GM18519 (cell line): ENCODE data around the gene EHD4.

Experiments used
- ATAC-seq: cut with Tn5 transposase; IDR thresholded peaks from one replicate; pipeline ENCODE4 v1.9.1; 2021; ENCODE audit warnings: mild to moderate bottlenecking, moderate library complexity; ENCODE audit not compliant: unreplicated experiment, low FRiP score

EHD4 gene

GRCh38 chr15:41923401-41923997 is 48.9 kb downstream of the EHD4 start:
- ATAC-seq = no peak

GRCh38 chr15:41922353-41922752 is 50.0 kb downstream of the EHD4 start:
- no peak for ATAC-seq

GRCh38 chr15:41921639-41922038 is 50.7 kb downstream of the EHD4 start:
- ATAC-seq = no peak

DNA sequence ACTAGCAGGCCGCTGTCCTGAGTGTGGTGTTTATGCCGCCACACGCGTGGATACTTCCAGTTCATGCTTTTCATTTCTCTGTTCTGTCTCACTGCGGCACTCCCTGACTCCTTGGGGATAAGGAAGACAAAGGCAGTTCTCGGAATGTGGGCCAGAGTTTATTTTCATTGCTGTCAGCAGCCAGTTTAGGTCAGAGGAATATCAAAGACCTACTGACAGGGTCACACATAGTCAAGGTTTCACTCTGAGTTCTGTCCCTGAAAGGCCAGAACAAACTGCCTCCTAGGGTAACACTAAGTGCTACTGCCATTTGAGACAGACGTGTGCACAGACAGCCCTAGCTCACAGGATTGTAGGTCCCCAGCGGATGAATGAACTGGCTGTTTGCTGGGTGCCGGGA is 51.2 kb downstream of the EHD4 start:
- no peak for ATAC-seq

- no peak for ATAC-seq
These were observed 52.3 kb downstream of the EHD4 start for GRCh38 chr15:41919954-41920538.

DNA sequence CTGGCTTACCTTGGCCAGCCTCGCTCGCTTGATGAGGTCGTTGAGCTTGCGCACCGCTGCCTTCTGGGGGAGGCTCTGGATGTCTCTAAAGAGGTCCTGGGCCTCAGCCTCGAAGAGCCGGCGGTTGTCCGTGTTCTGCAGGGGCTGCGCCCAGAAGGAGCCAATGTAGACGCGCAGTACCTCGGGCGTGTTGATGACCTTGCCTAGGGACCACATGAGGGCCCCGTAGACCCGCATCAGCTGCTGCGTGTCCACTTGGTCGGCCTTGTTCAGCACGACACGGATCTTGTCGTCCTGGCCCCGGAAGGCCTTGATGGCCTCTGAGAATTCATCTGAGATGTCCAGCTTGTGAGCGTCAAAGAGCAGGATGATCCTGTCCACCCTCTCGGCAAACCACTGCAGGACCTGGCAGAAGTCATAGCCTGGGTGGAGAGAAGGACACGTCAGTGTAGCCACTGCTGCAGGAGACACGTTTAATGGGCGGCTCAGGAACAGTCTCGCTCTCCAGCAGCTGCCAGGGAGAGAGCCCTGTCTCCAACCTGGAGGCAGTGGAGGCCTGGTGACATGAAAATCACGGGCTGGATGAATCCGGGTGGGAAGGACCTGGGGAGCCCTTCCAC is 53.0 kb downstream of the EHD4 start:
- no peak for ATAC-seq

DNA sequence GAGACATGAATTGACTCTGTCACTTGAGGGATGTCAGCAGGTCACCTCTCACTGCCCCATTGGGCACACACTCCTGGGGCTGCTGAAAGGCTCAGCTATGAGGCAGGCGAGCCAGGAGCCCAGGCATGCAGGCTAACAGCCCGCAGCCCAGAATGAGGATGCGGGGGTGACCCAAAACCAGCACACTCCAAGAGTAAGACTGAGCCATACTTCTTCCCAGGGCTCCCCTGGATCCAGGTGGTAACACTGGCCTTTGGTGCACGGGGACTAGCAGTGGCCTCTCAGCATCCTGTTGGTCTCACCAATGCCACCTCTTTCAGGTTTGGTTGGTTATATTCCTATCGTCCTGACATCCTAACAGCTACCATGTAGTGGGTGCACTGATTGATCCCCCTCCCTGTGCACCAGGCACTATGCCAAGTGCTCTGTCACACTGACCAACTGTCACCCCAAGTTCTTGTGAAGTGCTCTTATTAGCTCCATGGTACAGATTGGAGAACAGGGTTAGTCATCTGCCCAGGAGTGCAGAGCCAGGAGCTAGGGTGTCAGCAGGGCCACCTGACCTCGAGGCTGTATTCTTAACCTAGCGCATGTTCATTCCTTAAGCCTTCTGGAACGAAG is 53.7 kb downstream of the EHD4 start:
- no peak for ATAC-seq

DNA sequence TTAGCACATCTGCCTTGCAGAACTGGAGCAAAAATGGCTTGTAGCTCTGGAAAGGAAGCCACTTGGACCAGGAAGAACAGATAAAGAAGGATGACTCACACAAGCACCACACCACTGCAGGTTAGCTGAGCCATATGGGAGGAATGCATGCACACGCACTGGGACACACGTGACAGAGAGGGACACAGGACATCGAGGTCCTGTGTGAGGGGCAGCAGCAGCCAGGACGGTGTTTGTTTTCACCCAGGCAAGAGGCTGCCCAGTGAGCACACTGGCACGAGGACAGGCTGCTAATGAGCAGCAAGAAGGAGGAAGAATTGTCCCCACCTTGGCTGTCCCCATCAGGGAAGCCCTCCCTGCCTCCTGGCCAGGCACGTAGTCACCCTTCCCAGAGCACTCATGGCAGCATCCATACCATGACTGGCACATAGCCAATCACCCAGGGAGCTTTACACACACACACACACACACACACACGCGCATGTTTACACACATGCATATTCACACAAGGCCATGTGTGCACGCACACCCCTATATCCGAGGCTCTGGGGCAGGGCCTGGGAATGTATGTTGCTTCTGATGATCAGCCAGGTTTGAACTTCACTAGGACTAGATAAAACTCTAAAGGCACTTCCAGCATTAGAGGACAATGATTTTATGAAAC is 54.5 kb downstream of the EHD4 start:
- no peak for ATAC-seq

DNA sequence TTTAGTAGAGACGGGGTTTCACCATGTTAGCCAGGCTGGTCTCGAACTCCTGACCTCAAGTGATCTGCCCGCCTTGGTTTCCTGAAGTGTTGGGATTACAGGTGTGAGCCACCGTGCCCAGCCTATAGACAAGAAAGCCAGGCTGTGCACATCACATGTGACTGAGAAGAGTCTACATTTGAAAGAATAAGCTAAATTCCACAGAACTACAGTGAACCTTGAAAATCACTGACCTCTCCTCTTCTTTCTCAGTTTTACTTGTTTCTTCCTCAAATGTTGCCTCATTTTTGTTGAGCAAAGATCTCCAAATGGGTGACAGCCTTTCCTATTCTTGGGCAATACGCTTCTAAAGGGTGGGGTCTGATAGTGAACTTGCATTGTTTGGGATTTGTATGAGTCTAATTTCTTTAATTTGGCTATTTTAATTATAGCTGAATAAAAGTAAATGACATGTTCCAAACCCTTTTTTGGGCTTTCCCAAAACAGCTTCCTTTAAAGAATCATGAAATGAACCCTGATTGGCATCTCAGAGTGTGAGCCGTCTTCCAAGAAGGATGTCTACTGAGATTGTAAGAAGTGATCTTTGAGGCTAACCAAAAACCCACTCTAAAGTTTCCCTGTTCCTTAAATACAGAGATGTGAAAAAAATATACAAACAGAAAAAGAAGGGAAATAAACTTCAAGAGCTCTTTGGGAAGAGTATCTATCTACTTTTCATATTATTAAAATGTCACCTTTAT is 56.9 kb downstream of the EHD4 start:
- no peak for ATAC-seq

DNA sequence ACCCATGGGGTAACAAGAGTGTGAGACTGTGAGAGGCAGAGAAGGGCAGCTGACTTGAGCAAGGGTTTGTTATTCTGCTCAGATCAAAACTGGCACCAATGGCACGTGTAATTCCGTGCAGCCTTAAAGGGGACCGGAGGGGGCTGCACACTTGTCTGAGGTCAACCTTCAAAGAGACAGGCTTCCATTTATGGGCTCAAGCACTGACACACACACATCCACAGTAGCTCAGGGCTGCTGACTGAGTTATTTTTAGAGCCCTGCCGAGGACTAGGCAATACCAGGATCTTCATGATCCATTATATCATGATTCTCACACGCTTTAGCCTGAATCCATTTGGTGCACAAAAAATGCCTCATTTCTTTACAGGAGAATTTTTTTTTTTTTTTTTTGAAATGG is 57.9 kb downstream of the EHD4 start:
- ATAC-seq = no peak

DNA sequence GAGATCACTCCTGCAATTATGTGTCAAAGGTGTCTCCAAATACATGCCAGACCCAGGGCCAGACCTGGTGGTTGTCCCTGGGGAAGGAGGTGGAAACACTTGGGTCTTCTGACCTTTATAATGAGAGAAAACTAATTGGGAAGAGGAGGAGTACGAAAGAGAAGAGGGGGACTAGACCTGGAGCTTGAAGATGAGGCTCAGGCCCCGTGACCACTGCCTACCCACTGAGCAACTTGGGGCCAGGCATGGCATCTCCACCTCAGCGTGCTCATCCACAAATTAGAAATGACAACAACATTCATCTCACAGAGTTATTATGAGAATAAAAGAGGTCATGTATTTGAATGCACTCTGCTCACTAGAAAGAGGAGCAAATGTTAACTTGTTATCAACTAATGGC is 59.1 kb downstream of the EHD4 start:
- ATAC-seq = no peak

DNA sequence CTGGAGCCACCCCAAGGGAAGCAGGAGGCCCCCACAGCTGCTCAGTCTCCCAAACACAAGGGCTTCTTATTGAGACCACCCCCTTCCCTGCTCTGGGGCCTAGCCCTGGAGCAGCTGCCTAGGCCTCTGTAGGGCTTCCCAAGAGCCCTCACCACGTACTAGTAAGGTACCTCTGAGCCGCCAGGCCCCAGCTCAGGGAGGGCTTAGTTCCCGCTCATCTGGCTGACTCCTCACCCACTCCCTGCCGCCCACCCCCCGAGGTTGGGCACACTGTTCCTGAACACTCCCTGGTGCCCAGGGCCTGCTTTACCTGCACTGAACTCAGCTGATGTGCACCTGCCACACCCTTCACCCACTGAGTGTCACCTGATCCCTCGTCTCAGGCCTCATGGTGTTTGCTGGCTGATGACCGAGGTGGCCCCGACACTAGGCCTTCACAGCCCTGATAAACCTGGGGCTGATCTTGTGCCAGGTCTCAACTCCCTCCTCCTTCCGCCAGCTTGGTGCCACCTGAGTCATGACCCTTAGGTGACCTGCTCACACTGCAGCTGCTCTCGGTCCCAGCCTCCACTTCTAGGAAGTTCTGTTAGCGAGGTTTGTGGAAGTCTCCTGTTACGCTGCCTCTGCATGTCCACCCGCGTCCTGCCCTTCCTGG is 60.5 kb downstream of the EHD4 start:
- no peak for ATAC-seq

GRCh38 chr15:41908736-41909461 is 63.5 kb downstream of the EHD4 start:
- ATAC-seq = no peak

DNA sequence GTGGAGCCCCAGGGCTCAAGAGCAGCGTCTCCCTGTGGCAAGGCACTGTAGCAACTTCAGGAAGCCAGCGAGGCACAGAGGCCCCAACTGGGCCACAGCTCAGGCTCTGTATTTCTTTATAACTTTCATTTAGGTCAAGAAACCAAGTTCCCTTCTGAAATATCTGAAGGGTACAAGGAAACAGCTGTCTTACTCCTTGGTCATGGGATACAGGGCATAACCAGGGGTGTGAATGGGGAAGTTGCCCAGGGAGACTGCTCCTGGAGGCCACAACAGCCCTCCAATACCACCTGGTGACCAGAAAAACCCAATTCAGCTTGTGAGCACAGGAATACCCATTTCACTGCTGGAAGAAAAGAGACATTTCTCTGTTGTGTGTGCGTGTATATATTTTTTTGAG is 65.2 kb downstream of the EHD4 start:
- no peak for ATAC-seq

DNA sequence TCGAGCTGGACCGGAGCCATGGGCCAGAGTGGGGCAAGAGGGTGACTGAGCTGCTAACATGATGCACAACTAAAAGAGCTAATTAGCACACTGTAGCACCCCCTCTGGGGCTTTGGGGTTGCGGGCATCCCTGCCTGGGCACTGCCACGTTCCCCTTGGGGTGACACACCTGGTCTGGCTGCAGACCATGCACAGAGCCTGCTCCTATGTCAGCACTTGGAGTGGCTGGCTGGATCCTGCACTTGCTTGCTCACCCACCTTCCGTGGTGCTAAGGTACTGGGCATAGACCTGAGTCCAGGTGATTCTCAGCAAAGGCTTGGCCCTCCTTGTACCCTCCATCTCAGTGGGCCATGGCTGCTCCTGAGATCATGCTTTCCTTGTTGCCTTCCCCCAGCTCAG is 65.7 kb downstream of the EHD4 start:
- no peak for ATAC-seq

DNA sequence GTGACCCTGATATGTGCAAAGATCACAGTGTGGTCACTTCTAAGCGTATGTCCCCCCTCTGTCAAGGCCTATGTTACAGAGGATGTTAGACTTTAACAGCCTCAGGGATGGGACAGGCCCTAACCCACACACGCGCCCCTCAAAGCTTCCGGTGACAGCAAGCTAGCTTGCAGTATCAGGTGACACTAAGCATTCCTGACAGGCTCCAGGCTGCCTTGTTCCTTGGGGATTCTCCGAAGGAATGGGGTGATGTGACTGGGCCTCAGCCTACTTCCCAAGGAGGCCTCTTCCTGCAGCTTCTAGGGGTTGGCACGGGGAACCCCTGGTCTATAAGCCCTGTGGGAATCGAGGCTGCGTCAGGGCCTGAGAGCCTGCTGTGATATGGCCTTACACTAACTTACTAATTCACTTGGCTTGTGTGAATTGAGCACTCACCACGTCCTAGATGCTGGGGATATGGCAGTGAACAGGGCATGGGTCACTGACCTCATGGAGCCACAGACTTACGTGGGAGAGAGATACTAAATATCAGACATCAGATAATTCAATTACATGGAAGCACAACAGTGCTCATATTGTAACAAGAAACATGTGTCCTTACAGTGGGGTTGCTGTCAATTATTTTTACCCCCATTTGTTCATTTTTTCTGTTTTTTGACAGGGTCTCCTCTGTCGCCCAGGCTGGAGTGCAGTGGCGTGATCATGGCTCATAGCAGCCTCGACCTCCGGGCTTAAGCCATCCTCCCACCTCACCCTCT is 67.1 kb downstream of the EHD4 start:
- no peak for ATAC-seq

- no peak for ATAC-seq
These were observed 67.8 kb downstream of the EHD4 start for GRCh38 chr15:41904541-41905005.

- ATAC-seq = no peak
These were observed 68.6 kb downstream of the EHD4 start for GRCh38 chr15:41903782-41904181.

GRCh38 chr15:41901431-41901830 is 70.9 kb downstream of the EHD4 start:
- ATAC-seq = no peak
